ENCODE measurements around the gene PLAU.

DNA sequence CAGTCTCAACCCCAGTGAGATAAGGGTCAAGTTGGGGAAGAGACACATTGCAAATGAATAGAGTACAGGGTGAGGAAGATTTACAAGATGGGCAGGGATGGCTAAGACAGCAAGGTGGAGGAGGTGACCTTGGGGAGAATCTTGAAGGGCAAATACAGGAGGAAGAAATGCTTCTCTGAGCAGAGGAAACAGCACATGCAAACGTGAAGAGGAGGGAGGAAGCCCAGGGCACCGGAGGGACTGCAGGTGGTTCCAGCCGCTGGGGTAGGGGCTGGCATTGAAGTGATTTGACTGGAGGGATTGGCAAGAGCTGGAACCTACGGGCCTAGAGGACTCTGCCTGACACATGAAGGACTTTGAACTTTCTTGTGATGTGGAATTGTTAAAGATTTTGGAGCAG is 14.6 kb downstream of the PLAU start:
- TF ChIP-seq, protein P1, sequence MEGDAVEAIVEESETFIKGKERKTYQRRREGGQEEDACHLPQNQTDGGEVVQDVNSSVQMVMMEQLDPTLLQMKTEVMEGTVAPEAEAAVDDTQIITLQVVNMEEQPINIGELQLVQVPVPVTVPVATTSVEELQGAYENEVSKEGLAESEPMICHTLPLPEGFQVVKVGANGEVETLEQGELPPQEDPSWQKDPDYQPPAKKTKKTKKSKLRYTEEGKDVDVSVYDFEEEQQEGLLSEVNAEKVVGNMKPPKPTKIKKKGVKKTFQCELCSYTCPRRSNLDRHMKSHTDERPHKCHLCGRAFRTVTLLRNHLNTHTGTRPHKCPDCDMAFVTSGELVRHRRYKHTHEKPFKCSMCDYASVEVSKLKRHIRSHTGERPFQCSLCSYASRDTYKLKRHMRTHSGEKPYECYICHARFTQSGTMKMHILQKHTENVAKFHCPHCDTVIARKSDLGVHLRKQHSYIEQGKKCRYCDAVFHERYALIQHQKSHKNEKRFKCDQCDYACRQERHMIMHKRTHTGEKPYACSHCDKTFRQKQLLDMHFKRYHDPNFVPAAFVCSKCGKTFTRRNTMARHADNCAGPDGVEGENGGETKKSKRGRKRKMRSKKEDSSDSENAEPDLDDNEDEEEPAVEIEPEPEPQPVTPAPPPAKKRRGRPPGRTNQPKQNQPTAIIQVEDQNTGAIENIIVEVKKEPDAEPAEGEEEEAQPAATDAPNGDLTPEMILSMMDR (conservative IDR thresholded peaks at IDR 0.05; ENCODE audit: low read depth, low read length): no peak
- TF ChIP-seq EZH2 (IDR thresholded peaks at IDR 0.05; ENCODE audit: borderline replicate concordance, low read depth, low read length, poor library complexity, severe bottlenecking): no peak

Data from A673 (cell line).